Mucosa of descending colon (tissue), 3 donors: ENCODE data around the gene SPDYE17. TPM values are rescaled to one million over a fixed set of nuclear protein-coding genes. Genes with fewer than 3 reads are reported as not detected.
"Not testable (repeated sequence)": the region's sequence is repeated elsewhere in the genome, so short reads cannot be mapped to it uniquely, and the experiment has no call there.

Experiments used
- ATAC-seq: fragments of 200-7000 bp; cut with Tn5 transposase; one replicate; pipeline ENCODE4 v1.9.1; 2020; ENCODE audit warnings: mild to moderate bottlenecking, moderate library complexity
- DNase-seq, 3 donors: peaks; one replicate each; pipeline ENCODE4 v3.0.0-alpha.2; 2020
- H3K36me3 ChIP-seq: fragments of 200-600 bp; one replicate; pipeline ENCODE4 v1.8.0; 2021; ENCODE audit warnings: low read depth, mild to moderate bottlenecking
- H3K4me1 ChIP-seq: fragments of 200-600 bp; one replicate; pipeline ENCODE4 v1.8.0; 2021; ENCODE audit warnings: low read depth, mild to moderate bottlenecking
- H3K4me3 ChIP-seq: fragments of 200-600 bp; one replicate; pipeline ENCODE4 v1.8.0; 2021; ENCODE audit warnings: mild to moderate bottlenecking
- H3K9me3 ChIP-seq: fragments of 200-600 bp; one replicate; pipeline ENCODE4 v1.8.0; 2021; ENCODE audit warnings: mild to moderate bottlenecking
- intact Hi-C, 2 donors: fragments of 100-400 bp; cut with DNase I in 1 of 2; cut with micrococcal nuclease in 1 of 2; formaldehyde crosslinking; loops; one replicate each; pipeline versions ENCODE4 v1.11.0 to v1.11.1; 2022; cut with DNase I, micrococcal nuclease
- total RNA-seq, 3 donors: library from RNA; stranded (reverse); fragmentation: NEBNext Ultra II Directional in 2 of 3; extraction: Animal tissue kit (Norgen Biotek cat#: 25700) in 2 of 3; gene quantifications; one replicate each; pipeline versions ENCODE4 v1.2.1 to v1.2.4, GENCODE V29; 2021 to 2023
- TF ChIP-seq, protein P1 (sequence below): fragments of 200-600 bp; IDR thresholded peaks from one replicate; pipeline ENCODE4 v1.8.0; 2022; ENCODE audit warnings: antibody characterized with exemption, mild to moderate bottlenecking
- donor health status: DM: no; HTN: no; CAD: no; lungs with moderate emphysema.
- donor health status: DM: no; HTN: no; CAD: no.
- donor health status: DM: no; HTN: yes; CAD: no.

The SPDYE17 gene
- total RNA-seq, 3 donors from 2014 or later: not detected

DNA sequence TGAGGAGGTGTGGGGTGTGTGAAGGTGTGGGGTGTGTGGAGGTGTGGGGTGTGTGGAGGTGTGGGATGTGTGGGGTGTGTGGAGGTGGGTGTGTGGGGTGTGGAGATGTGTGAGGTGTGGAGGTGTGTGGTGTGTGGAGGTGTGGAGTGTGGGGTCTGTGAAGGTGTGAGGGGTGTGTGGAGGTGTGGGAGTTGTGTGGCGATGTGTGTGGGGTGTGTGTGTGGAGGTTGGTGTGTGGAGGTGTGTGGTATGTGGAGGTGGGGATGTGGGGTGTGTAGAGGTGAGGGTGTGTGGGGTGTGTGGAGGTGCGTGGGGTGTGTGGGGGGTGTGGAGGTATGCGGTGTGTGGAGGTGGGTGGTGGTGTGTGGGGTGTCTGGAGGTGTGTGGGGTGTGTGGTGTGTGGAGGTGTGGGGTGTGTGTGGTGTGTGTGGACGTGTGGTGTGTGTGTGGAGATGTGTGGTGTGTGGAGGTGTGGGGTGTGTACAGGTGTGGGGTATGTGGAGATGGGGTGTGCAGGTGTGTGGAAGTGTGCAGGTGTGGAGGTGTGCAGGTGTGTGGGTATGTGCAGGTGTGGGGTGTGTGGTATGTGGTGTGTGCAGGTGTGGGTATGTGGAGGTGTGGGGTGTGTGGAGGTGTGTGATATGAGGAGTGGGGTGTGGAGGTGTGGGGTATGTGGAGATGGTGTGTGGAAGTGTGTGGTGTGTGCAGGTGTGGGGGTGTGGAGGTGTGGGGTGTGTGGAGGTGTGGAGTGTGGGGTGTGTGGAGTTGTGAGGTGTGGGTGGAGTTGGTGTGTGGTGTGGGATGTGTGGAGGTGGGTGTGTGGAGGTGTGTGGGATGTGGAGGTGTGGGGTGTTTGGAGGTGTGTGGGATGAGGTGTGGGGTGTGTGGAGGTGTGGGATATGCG, 34.5 kb downstream of the SPDYE17 start:
- H3K9me3 ChIP-seq: no peaks in the 10 kb centered on the region
- DNase-seq (peak in 1 of 3 donors; percentile 25), ATAC-seq (peak; percentile 5)
- H3K4me1 ChIP-seq: no peaks in the 10 kb centered on the region
- TF ChIP-seq, protein P1, sequence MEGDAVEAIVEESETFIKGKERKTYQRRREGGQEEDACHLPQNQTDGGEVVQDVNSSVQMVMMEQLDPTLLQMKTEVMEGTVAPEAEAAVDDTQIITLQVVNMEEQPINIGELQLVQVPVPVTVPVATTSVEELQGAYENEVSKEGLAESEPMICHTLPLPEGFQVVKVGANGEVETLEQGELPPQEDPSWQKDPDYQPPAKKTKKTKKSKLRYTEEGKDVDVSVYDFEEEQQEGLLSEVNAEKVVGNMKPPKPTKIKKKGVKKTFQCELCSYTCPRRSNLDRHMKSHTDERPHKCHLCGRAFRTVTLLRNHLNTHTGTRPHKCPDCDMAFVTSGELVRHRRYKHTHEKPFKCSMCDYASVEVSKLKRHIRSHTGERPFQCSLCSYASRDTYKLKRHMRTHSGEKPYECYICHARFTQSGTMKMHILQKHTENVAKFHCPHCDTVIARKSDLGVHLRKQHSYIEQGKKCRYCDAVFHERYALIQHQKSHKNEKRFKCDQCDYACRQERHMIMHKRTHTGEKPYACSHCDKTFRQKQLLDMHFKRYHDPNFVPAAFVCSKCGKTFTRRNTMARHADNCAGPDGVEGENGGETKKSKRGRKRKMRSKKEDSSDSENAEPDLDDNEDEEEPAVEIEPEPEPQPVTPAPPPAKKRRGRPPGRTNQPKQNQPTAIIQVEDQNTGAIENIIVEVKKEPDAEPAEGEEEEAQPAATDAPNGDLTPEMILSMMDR: no peak
- no peak overlapping the region for H3K4me3 ChIP-seq
- intact Hi-C loops: no loop called here
- H3K36me3 ChIP-seq: no peaks in the 10 kb centered on the region

DNA sequence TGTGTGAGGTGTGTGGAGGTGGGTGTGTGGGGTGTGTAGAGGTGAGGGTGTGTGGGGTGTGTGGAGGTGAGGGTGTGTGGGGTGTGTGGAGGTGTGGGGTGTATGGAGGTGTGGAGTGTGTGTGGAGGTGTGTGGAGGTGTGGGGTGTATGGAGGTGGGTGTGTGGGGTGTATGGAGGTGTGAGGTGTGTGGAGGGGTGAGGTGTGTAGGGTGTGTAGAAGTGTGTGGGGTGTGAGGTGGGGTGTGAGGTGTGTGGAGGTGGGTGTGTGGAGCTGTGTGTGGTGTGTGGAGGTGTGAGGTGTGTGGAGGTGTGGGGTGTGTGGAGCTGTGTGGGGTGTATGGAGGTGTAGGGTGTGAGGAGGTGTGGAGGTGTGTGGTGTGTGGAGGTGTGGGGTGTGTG, 35.2 kb downstream of the SPDYE17 start:
- H3K9me3 ChIP-seq, DNase-seq, H3K4me1 ChIP-seq, H3K36me3 ChIP-seq, H3K4me3 ChIP-seq, intact Hi-C loops: not testable (repeated sequence)
- ATAC-seq: peak; percentile 3

DNA sequence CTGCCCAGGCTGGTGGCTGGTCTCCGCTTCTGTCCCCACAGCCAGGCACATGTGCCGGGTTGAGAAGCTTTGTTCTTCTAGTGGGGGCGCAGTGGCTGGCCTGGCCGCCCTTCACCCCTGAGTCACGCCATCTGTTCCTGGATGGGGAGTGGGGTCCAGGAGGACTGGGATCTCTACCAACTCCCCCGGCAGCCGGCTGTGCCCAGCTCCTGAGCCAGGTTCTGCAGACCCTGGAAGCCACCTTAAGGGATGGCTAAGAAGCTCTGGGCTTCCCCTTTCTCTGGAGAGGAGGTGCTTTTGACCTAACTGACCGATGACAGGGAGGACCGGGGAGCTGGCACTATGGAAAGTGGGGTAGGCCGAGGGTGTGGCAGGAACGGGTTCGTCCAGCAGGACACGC, 37.9 kb downstream of the SPDYE17 start:
- H3K9me3 ChIP-seq, H3K4me3 ChIP-seq, DNase-seq, intact Hi-C loops, ATAC-seq, H3K36me3 ChIP-seq, H3K4me1 ChIP-seq: not testable (repeated sequence)

DNA sequence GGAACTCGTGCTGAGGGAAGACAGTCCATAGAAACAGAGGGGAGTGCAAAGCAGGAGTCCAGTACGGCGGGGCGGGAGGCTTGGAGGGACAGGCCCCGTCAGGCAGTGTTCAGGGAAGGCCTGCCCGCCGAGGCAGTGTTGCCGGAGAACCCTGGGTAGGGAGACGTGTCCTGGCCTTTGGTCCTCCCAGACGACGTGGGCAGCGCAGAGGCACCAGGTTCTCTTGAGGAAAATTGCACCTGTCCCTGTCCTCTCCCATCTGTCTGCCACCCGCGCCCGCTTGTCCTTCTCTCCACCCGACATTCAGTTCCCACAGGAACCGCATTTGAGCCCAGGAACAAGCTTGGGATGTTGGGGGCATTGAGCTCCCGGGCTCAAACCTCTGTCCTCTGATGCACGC, 38.3 kb downstream of the SPDYE17 start:
- H3K4me3 ChIP-seq, intact Hi-C loops, H3K4me1 ChIP-seq, H3K36me3 ChIP-seq, ATAC-seq, H3K9me3 ChIP-seq, DNase-seq: not testable (repeated sequence)

DNA sequence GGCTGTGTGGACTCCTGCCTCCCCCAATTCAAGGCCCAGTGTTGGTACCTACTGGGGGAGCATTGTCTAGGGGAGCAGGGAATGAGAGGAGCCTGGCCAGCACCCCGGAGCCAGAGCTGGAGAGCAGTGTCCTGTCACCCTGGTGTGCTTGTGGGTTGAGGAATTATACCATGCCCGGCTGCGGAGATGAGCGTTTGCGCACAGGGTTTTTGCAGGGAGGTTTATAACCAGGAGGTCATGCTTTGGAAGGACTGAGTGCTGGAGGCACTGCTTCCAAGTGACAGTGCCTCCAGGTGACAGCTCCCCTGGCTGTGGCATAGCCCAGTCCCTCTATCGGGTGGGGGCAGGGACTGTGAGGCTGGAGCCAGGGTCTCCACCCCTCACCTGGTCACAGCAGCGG, 39.3 kb downstream of the SPDYE17 start:
- intact Hi-C loops, DNase-seq, ATAC-seq: not testable (repeated sequence)

DNA sequence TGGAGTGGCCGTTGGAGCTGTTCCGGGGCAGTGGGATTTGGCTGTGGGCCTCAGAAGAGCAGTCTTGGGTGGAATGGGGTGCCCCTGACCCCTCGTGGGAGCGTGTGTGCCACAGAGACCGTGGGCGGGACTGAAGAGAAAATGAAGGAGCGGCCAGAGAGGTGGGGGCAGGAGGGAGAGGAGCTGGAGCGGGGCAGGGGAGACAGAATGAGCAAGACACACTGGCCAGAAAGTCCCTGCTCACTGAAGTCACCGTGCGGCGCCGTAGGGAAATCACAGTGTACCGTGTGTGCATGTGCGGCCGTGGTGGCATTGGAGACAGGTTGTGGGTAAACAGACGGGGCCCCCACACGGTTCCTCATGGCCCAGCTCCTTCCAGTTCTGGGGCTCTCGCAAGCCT, 40.0 kb downstream of the SPDYE17 start:
- H3K4me1 ChIP-seq, H3K4me3 ChIP-seq, H3K9me3 ChIP-seq, ATAC-seq, intact Hi-C loops, H3K36me3 ChIP-seq, DNase-seq: not testable (repeated sequence)

More for the DNA sequence above, 39.3 kb downstream of the SPDYE17 start:
- not testable (repeated sequence) for H3K4me1 ChIP-seq, H3K36me3 ChIP-seq, H3K4me3 ChIP-seq, H3K9me3 ChIP-seq

DNA sequence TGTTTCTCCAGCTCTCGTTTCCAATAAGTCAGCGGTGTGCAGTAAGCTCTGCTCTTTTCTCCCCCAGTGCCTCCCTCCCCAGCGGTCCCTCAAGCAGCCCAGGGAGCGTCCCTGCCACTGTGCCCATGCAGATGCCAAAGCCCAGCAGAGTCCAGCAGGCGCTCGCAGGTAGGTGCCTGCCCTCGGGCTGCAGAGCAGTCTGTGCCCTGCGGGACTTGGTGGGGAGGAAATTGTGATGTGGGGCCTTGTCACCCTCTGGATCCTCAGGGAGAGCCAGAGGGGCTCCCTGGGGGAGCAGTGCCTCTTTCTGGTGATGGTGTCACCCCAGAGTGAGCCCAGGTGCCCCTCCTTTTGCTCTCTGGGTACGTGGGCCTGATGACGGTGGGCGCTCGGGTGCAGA, 42.0 kb downstream of the SPDYE17 start:
- H3K36me3 ChIP-seq, intact Hi-C loops, H3K4me3 ChIP-seq, ATAC-seq, H3K9me3 ChIP-seq, DNase-seq, H3K4me1 ChIP-seq: not testable (repeated sequence)

DNA sequence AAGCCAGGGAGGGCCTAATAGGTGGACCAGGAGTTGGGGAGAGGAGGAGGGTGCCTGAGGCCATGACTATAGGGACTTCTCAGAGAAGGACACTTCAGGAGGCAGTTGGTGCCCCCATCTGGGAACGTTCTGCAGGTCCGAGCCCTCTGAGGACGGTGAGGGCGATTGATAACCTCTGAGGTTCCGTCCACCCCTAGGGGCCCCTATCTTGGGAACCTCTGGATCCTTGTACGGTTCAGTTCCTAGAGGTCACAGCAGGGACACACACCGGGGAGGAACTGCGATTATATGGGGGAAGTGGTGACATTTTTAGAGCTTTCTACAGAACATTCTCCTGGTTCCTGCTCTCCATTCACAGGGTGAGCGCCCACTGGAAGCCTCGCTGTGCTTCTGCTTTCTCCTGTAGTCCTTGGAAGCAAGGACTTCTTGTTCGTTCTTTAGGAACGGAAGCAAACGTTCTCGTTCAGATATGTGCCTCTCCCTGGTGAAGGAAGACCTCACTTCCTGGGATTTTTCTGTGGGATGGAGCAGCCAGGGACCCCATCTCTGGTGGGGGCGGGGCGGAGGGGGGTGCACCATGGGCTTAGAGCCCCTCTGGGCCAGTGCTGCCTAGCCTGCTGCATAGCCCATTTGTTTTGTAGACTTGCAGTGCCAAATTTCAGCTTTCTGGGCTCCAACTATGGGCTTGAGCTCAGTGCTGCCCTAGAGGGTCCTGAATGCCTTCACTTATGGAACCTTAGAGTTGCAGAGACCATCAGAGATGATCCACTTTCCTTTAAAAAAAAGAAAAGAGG, 46.0 kb downstream of the SPDYE17 start:
- DNase-seq, H3K36me3 ChIP-seq, ATAC-seq, H3K4me1 ChIP-seq, H3K9me3 ChIP-seq, intact Hi-C loops, H3K4me3 ChIP-seq: not testable (repeated sequence)

DNA sequence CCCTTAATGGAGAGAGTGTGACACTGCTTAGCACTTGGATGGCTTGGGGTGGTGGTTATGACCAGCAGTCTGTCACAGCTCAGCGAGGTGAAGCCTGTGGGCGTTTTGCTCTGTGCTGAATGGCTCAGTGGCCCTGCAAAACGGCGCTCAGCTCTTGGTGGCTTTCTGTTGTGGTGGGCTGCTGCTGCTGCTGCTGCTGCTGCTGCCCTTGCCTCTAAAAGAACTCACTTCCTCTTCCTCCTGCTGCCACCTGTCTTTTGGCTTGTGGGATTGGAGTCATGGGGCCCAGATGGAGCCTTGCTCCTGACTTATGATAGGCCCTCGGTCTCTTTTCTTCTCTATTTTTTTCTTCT, 47.4 kb downstream of the SPDYE17 start:
- intact Hi-C loops, H3K4me3 ChIP-seq: not testable (repeated sequence)
- ATAC-seq: peak; percentile 66

DNA sequence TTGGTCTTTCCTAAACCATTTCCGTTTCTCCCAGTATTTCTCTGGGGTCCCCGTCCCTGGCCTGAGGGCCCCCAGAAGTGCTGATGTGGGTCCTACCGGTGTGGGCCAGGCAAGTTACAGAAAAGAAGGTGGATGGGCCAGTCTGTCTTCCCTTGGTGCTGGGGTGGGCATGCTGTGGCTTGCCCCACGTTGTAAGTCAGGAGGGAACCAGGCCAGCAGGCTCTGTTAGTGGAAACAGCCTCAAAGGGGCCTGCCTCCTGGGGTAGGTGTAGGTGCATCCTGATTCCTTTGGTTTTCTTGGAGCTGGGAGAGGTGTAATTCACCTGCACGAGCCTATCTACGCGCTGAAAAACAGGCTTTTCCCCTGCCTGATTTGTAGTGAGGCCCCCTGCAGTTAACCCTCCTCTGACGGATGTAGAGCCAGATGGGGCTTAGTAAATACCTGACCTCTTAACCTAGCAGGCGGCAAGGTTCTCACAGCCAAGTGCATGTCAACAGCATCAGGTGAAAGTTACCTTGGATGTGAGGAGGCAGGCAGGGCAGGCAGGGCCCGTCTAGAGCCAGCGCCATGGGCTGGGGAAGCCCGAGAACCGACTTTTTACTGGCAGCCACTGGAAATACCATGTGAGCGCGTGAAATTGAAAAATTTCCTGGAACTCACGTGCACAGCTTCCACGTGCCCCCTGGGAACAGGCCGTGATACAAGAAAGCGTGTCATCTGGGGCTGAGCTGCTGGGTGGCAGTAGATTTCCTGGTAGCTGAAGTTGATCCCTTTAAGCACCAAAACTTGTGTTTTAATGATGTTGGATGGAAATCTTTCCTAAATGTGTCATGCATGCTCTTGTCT, 48.0 kb downstream of the SPDYE17 start:
- H3K4me3 ChIP-seq, H3K9me3 ChIP-seq, H3K36me3 ChIP-seq, H3K4me1 ChIP-seq, intact Hi-C loops, DNase-seq: not testable (repeated sequence)
- peak; percentile 4 for ATAC-seq

More for the DNA sequence above, 47.4 kb downstream of the SPDYE17 start:
- not testable (repeated sequence) for H3K36me3 ChIP-seq, H3K9me3 ChIP-seq, H3K4me1 ChIP-seq, DNase-seq

DNA sequence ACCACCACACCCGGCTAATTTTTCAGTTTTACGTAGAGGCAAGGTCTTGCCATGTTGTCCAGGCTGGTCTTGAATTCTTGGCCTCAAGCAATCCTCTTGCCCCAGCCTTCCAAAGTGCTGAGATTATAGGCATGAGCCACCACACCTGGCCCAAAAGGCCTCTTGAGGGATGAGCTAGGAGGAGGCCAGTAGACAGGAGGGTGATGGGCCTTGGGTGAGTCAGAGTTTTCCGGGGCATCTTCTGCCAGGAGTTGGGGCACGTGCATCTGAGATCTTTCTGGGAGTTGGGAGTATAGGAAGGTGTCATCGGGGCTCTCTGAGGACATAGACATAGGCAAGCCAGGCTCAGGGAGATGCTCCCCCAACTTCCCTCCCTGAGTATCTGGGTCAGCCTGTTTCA, 48.8 kb downstream of the SPDYE17 start:
- intact Hi-C loops, H3K4me1 ChIP-seq, ATAC-seq, DNase-seq, H3K9me3 ChIP-seq, H3K4me3 ChIP-seq, H3K36me3 ChIP-seq: not testable (repeated sequence)

DNA sequence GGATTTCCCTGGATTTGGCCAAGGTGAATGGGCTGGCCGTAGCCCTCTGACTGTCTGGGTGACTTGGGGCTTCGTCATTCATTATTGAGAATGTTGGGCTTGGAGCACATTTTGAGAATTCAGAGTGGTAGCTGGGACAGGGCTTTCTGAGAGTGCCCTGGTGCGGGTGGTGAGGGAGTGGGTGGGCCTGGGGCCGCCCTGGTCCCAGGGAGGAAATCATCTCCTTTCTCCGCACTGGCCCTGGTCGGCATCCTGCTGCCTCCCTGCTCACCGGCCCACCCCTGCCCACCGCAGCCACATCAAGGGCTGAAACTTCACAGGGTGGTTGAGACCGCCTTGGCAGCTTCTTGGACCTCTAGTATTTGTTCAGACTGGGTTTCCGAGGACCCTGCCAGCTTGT, 49.7 kb downstream of the SPDYE17 start:
- DNase-seq, H3K9me3 ChIP-seq, intact Hi-C loops, H3K4me1 ChIP-seq, H3K36me3 ChIP-seq, H3K4me3 ChIP-seq, ATAC-seq: not testable (repeated sequence)
